OCI-LY1 (cell line): Measurements from ENCODE around the gene GSTT4.

Experiments
- EZH2 ChIP-seq: fragments of 200-600 bp; sonication (generic), shearing (Covaris generic); IDR thresholded peaks from 2 replicates; pipeline ENCODE4 v1.8.0; 2017; ENCODE audit warnings: borderline replicate concordance, mixed run types, mild to moderate bottlenecking, antibody characterized with exemption, low read length, moderate library complexity, mixed read lengths
- TF ChIP-seq, protein P1 (sequence below): fragments of 200-600 bp; sonication (generic), shearing (Covaris generic); IDR thresholded peaks from 2 replicates; pipeline ENCODE4 v1.5.1; 2017; ENCODE audit warnings: mild to moderate bottlenecking, antibody characterized with exemption, low read length, moderate library complexity, mixed read lengths

DNA sequence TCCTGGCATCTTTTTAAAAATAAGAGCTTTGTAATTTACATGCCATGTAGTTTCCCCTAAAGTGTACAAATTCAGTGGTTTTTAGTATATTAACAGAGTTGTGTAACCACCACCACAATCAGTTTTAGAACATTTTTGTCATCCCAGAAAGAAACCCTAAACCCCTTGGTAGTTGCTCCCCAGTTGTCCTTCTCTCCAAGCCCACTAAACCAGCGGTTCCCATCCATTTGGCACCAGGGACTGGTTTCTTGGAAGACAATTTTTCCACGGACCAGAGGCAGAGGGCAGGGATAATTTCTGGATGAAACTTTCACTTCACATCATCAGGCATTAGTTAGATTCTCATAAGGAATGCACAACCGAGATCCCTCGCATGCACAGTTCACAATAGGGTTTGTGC lies 28.5 kb upstream of the GSTT4 start:
- TF ChIP-seq, protein P1, sequence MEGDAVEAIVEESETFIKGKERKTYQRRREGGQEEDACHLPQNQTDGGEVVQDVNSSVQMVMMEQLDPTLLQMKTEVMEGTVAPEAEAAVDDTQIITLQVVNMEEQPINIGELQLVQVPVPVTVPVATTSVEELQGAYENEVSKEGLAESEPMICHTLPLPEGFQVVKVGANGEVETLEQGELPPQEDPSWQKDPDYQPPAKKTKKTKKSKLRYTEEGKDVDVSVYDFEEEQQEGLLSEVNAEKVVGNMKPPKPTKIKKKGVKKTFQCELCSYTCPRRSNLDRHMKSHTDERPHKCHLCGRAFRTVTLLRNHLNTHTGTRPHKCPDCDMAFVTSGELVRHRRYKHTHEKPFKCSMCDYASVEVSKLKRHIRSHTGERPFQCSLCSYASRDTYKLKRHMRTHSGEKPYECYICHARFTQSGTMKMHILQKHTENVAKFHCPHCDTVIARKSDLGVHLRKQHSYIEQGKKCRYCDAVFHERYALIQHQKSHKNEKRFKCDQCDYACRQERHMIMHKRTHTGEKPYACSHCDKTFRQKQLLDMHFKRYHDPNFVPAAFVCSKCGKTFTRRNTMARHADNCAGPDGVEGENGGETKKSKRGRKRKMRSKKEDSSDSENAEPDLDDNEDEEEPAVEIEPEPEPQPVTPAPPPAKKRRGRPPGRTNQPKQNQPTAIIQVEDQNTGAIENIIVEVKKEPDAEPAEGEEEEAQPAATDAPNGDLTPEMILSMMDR = no peak
- TF ChIP-seq EZH2 = no peak
